Measurements from ENCODE around the gene CYP3A4. TPM values are rescaled to one million over a fixed set of nuclear protein-coding genes. Genes with fewer than 3 reads are reported as not detected.

The CYP3A4 gene
- total and polyA plus RNA-seq, 2 of the 8 experiments (the other 6 are each of a cell fraction or from before 2014, with no cell fraction given) = not detected

- FAIRE-seq = no peak
- H4K5ac ChIP-seq (ENCODE audit: insufficient read length, low read depth, low read length) = no peak overlapping the region
- H3K4me3 ChIP-seq (ENCODE audit: extremely low read depth in 1 of 4, insufficient read depth in 2 of 4, low read depth in 3 of 4, low read length in 4 of 4) = no peak overlapping the region
- H3K9me3 ChIP-seq (ENCODE audit: insufficient read depth in 2 of 2, low read depth in 1 of 2, low read length in 1 of 2) = no peaks in the 10 kb centered on the region
- no peak overlapping the region for H3K9ac ChIP-seq (replicated peaks in 1 of 4; ENCODE audit: extremely low read depth in 1 of 4, low read depth in 3 of 4, low read length in 3 of 4)
- no peak overlapping the region for H2BK15ac ChIP-seq (ENCODE audit: low read length)
- no peak overlapping the region for H3K4ac ChIP-seq (replicated peaks; ENCODE audit: insufficient read length, low read depth, low read length)
- no peak overlapping the region for H3K56ac ChIP-seq (replicated peaks; ENCODE audit: insufficient read length, low read depth, low read length)
- no peak overlapping the region for H2BK12ac ChIP-seq (ENCODE audit: low read depth, low read length)
- POLR2A ChIA-PET (ENCODE audit: partially characterized antibody) = no interaction called here
- no peak overlapping the region for H4K8ac ChIP-seq (ENCODE audit: extremely low read depth, insufficient read depth, low read length)
- H2AFZ ChIP-seq (ENCODE audit: low read length) = no peak overlapping the region
- DNase-seq (ENCODE audit: low read depth in 1 of 2, low spot score in 2 of 2) = peak in 1 of 2 experiments; percentile 13
- H3K4me1 ChIP-seq (replicated peaks in 1 of 4; ENCODE audit: control insufficient read depth in 3 of 4, insufficient read depth in 4 of 4, low read length in 3 of 4) = no peaks in the 10 kb centered on the region
- H4K91ac ChIP-seq (replicated peaks; ENCODE audit: insufficient read length, low read length) = no peak overlapping the region
- H3K14ac ChIP-seq (ENCODE audit: insufficient read length) = no peak overlapping the region
- H2BK20ac ChIP-seq (ENCODE audit: low read length) = no peak overlapping the region
- WGBS, 2 experiments (ENCODE audit: extremely low coverage in 1 of 2, insufficient coverage in 1 of 2, insufficient read length in 1 of 2, insufficient replicate concordance in 2 of 2, low coverage in 1 of 2, low lambda C conversion rate in 2 of 2, missing lambda C conversion rate in 1 of 2) = 93% methylated on average over 2 of the region's 2 CpGs; no CpG with 5 or more reads in 1 of the 2 experiments
- H3K4me2 ChIP-seq (ENCODE audit: insufficient read depth in 1 of 2, low read depth in 2 of 2, low read length in 2 of 2) = no peak overlapping the region
- no peak overlapping the region for H3K27ac ChIP-seq (ENCODE audit: low read depth, low read length)
- no peak overlapping the region for H3K23ac ChIP-seq (ENCODE audit: insufficient read length)
- no peaks in the 10 kb centered on the region for H3K79me2 ChIP-seq (ENCODE audit: control insufficient read depth in 1 of 2, insufficient read depth in 2 of 2, low read length in 2 of 2)
- no peak overlapping the region for H2BK120ac ChIP-seq (replicated peaks; ENCODE audit: low read depth, low read length)
- no peak overlapping the region for H2BK5ac ChIP-seq (ENCODE audit: low read depth, low read length)
- H3K18ac ChIP-seq (ENCODE audit: extremely low read depth, low read length) = no peak overlapping the region
- H3K27me3 ChIP-seq (replicated peaks in 1 of 4; ENCODE audit: control insufficient read depth in 3 of 4, extremely low read depth in 1 of 4, insufficient read depth in 3 of 4, low read length in 3 of 4) = no peaks in the 10 kb centered on the region
- CTCF ChIA-PET (ENCODE audit: partially characterized antibody) = no interaction called here
- no peak overlapping the region for H2AK5ac ChIP-seq (ENCODE audit: low read depth, low read length)
- no peaks in the 10 kb centered on the region for H3K79me1 ChIP-seq (ENCODE audit: low read depth, low read length)
- H4K20me1 ChIP-seq (replicated peaks in 1 of 2; ENCODE audit: control insufficient read depth in 1 of 2, insufficient read depth in 2 of 2, low read length in 2 of 2) = no peaks in the 10 kb centered on the region
- H3K36me3 ChIP-seq (ENCODE audit: control insufficient read depth in 2 of 4, insufficient read depth in 4 of 4, low read length in 3 of 4) = no peaks in the 10 kb centered on the region
- no peaks in the 10 kb centered on the region for H3K23me2 ChIP-seq (ENCODE audit: low read depth, low read length)
- TF ChIP-seq HDAC6 (IDR thresholded peaks at IDR 0.05; ENCODE audit: low read depth, low read length) (no peak), EP300 (IDR thresholded peaks at IDR 0.05; ENCODE audit: borderline replicate concordance in 1 of 2, low read depth in 2 of 2, low read length in 2 of 2) (no peak), CREB1 (IDR thresholded peaks at IDR 0.05) (no peak), CTCF (IDR thresholded peaks at IDR 0.05; ENCODE audit: control extremely low read depth in 1 of 3, insufficient read depth in 1 of 3, low read depth in 1 of 3, low read length in 3 of 3) (no peak), CHD1 (IDR thresholded peaks at IDR 0.05; ENCODE audit: low read depth, low read length) (no peak), SIX5 (IDR thresholded peaks at IDR 0.05; ENCODE audit: low read depth, low read length) (no peak), RBBP5 (IDR thresholded peaks at IDR 0.05; ENCODE audit: borderline replicate concordance, low read depth, low read length) (no peak), BRCA1 (IDR thresholded peaks at IDR 0.05; ENCODE audit: low read depth, low read length) (no peak), CEBPB (IDR thresholded peaks at IDR 0.05; ENCODE audit: low read depth, low read length) (no peak), RXRA (IDR thresholded peaks at IDR 0.05; ENCODE audit: insufficient read depth, low read depth, low read length) (no peak), CBX8 (IDR thresholded peaks at IDR 0.05; ENCODE audit: borderline replicate concordance, low read depth, low read length) (no peak), SP4 (IDR thresholded peaks at IDR 0.05; ENCODE audit: low read length) (no peak)
Observed at GRCh38 chr7:99827040-99827778, 43.2 kb upstream of the CYP3A4 start.
